K562 (cell line): ENCODE data around the gene MYO9A. TPM values are rescaled to one million over a fixed set of nuclear protein-coding genes. Genes with fewer than 3 reads are reported as not detected.

Experiments
- ATAC-seq: fragments of 200-7000 bp; cut with Tn5 transposase; 3 replicates; pipeline ENCODE4 v1.9.1; 2020; ENCODE audit warnings: moderate library complexity
- BruUV-seq: library from RNA; stranded (reverse); fragments of 400-500 nt; replicated peaks from 2 replicates; lab custom pipeline; 2021; lab: Mats Ljungman, UMichigan
- CTCF ChIA-PET: fragments of 300-600 bp; formaldehyde crosslinking; extraction: SDS; loops from one replicate; lab custom pipeline; 2021; ENCODE audit warnings: low intra/inter-chr PET ratio; lab: Yijun Ruan, JAX
- POLR2A ChIA-PET: fragments of 300-600, 350-650 bp; sonication (Branson Sonifier 250); formaldehyde crosslinking; extraction: SDS; loops from one replicate; lab custom pipeline; 2021; ENCODE audit warnings: antibody characterized with exemption, inconsistent platforms; lab: Yijun Ruan, JAX
- DNase-seq, 4 experiments: peaks; one replicate each; pipeline versions ENCODE4 v3.0.0 to v3.0.0-alpha.2; 2011 to 2018; ENCODE audit warnings: low spot score in 3 of 4, mixed read lengths in 3 of 4; ENCODE audit errors: extremely low read depth in 1 of 4
- FAIRE-seq: peaks from 2 replicates; lab custom pipeline; 2011; peaks lifted over from hg19 to GRCh38; lab: Jason Lieb, UNC
- H2AFZ ChIP-seq: 2 replicates; pipeline ENCODE4 v1.6.0; 2011; ENCODE audit warnings: low read depth, low read length, control low read depth, inconsistent platforms
- H3K27ac ChIP-seq: fragments of 200-600 bp; 3 replicates; pipeline ENCODE4 v1.8.0; 2011; ENCODE audit warnings: low read depth, mild to moderate bottlenecking, control low read depth, inconsistent platforms, low read length, moderate library complexity, mixed read lengths; ENCODE audit errors: extremely low read depth
- H3K27me3 ChIP-seq, 2 experiments: fragments of 300-600 bp in 1 of 2; 2 replicates in 1 of 2; 3 replicates in 1 of 2; pipeline versions ENCODE4 v1.6.0 to v1.8.0; 2011; ENCODE audit warnings: inconsistent platforms in 2 of 2, low read length in 2 of 2, mild to moderate bottlenecking in 1 of 2, mixed read lengths in 1 of 2, moderate library complexity in 1 of 2; ENCODE audit not compliant: control insufficient read depth in 2 of 2, insufficient read depth in 2 of 2
- H3K36me3 ChIP-seq: fragments of 300-600 bp; 3 replicates; pipeline ENCODE4 v1.8.0; 2011; ENCODE audit warnings: mild to moderate bottlenecking, low read length, inconsistent platforms; ENCODE audit not compliant: control insufficient read depth, insufficient read depth
- H3K4me1 ChIP-seq, 2 experiments: fragments of 200-600 bp in 1 of 2; replicated peaks in 1 of 2; 2 replicates in 1 of 2; 3 replicates in 1 of 2; pipeline versions ENCODE4 v1.5.1 to v1.8.0; 2011; ENCODE audit warnings: inconsistent platforms in 2 of 2, low read length in 2 of 2, mild to moderate bottlenecking in 1 of 2, mixed read lengths in 1 of 2, moderate library complexity in 1 of 2; ENCODE audit not compliant: control insufficient read depth in 2 of 2, insufficient read depth in 2 of 2
- H3K4me2 ChIP-seq: 2 replicates; pipeline ENCODE4 v1.6.1; 2011; ENCODE audit warnings: low read length, control low read depth, inconsistent platforms, mixed read lengths; ENCODE audit not compliant: insufficient read depth
- H3K4me3 ChIP-seq: fragments of 200-600 bp; sonication (generic), shearing (Covaris generic); 2 replicates; pipeline ENCODE4 v1.5.1; 2016; ENCODE audit warnings: control low read depth, inconsistent platforms
- H3K79me2 ChIP-seq: fragments of 200-600 bp; 3 replicates; pipeline ENCODE4 v1.8.0; 2011; ENCODE audit warnings: low read length, inconsistent platforms; ENCODE audit not compliant: control insufficient read depth, insufficient read depth
- H3K9ac ChIP-seq, 2 experiments: 2 replicates each; pipeline versions ENCODE4 v1.6.0 to v1.6.1; 2011; ENCODE audit warnings: low read depth in 2 of 2, low read length in 2 of 2, control low read depth in 1 of 2, inconsistent platforms in 1 of 2, mild to moderate bottlenecking in 1 of 2, mixed read lengths in 1 of 2; ENCODE audit not compliant: insufficient read depth in 1 of 2
- H3K9me1 ChIP-seq: one replicate; pipeline ENCODE4 v1.6.0; 2011; ENCODE audit warnings: inconsistent platforms, mild to moderate bottlenecking, low read length, moderate library complexity; ENCODE audit not compliant: control insufficient read depth, insufficient read depth
- H3K9me3 ChIP-seq: replicated peaks from 2 replicates; pipeline ENCODE4 v1.5.1; 2011; ENCODE audit warnings: low read depth, low read length, inconsistent platforms; ENCODE audit not compliant: control insufficient read depth, insufficient read depth
- H4K20me1 ChIP-seq: replicated peaks from 2 replicates; pipeline ENCODE4 v1.6.1; 2011; ENCODE audit warnings: low read length, inconsistent platforms, mixed read lengths; ENCODE audit not compliant: control insufficient read depth, insufficient read depth
- CREB1 ChIP-seq, 2 experiments: sonication (generic) in 1 of 2; formaldehyde crosslinking in 1 of 2; IDR thresholded peaks; 2 replicates each; pipeline versions ENCODE4 v1.6.1 to v1.8.0; 2012 to 2022; ENCODE audit warnings: inconsistent platforms in 1 of 2, mild to moderate bottlenecking in 1 of 2, missing genetic modification reagents in 1 of 2, moderate library complexity in 1 of 2
- ELF1 ChIP-seq: fragments of 200-800 bp; sonication (Bioruptor generic); IDR thresholded peaks from 2 replicates; pipeline ENCODE4 v1.6.1; 2016; ENCODE audit warnings: missing genetic modification characterization, missing compliant biosample characterization
- PYGO2 ChIP-seq: fragments of 450-650 bp; IDR thresholded peaks from 2 replicates; pipeline ENCODE4 v1.6.1; 2016; ENCODE audit warnings: mild to moderate bottlenecking, missing genetic modification characterization, moderate library complexity, missing compliant biosample characterization
- RBM34 ChIP-seq: fragments of 200-400 bp; formaldehyde crosslinking; IDR thresholded peaks from 2 replicates; pipeline ENCODE4 v1.6.1; 2018; ENCODE audit warnings: low read length, borderline replicate concordance; ENCODE audit not compliant: insufficient read depth
- TGIF2 ChIP-seq: sonication (generic); formaldehyde crosslinking; IDR thresholded peaks from 2 replicates; pipeline ENCODE4 v1.8.1; 2022; ENCODE audit warnings: mild to moderate bottlenecking, missing genetic modification reagents, moderate library complexity
- USF1 ChIP-seq: sonication (generic); formaldehyde crosslinking; IDR thresholded peaks from 2 replicates; pipeline ENCODE4 v1.9.0; 2022; ENCODE audit warnings: mild to moderate bottlenecking, missing genetic modification reagents
- ZBTB34 ChIP-seq: fragments of 250-450 bp; sonication (Bioruptor Pico); IDR thresholded peaks from 2 replicates; pipeline ENCODE4 v1.8.0; 2021; ENCODE audit warnings: mild to moderate bottlenecking, moderate library complexity
- ZBTB7A ChIP-seq: IDR thresholded peaks from 2 replicates; pipeline ENCODE4 v1.6.1; 2011; ENCODE audit warnings: low read depth, mild to moderate bottlenecking, low read length, moderate library complexity, borderline replicate concordance; ENCODE audit not compliant: control insufficient read depth
- ZKSCAN3 ChIP-seq: fragments of 250-450 bp; sonication (Bioruptor Pico); IDR thresholded peaks from 2 replicates; pipeline ENCODE4 v1.4.0; 2020
- ZNF239 ChIP-seq: fragments of 250-450 bp; sonication (Bioruptor Pico); IDR thresholded peaks from 2 replicates; pipeline ENCODE4 v1.4.0; 2020; ENCODE audit warnings: mild to moderate bottlenecking
- ZSCAN32 ChIP-seq: fragments of 450-650 bp; formaldehyde crosslinking; IDR thresholded peaks from 2 replicates; pipeline ENCODE4 v1.4.0; 2020; ENCODE audit warnings: mild to moderate bottlenecking, moderate library complexity
- WGBS: fragments of 100-300 bp; shearing (Covaris generic); methylation state at CpG from one replicate; pipeline ENCODE4 v1.1.6; 2016; ENCODE audit warnings: low coverage, mixed read lengths; ENCODE audit not compliant: insufficient coverage; ENCODE audit errors: missing lambda C conversion rate; 5-methylcytosine and 5-hydroxymethylcytosine counted together
- in situ Hi-C: fragments of 300-500 bp; cut with MboI; formaldehyde crosslinking; loops from 4 replicates; pipeline ENCODE4 v1.15.0; 2018; ENCODE audit warnings: inconsistent platforms, mixed read lengths
- intact Hi-C: fragments of 100-400 bp; cut with micrococcal nuclease; formaldehyde crosslinking; loops from 2 replicates; pipeline ENCODE4 v1.14.2; 2022
- polyA plus RNA-seq, 8 experiments: library from polyadenylated mRNA; depleted of rRNA in 4 of 8; stranded (reverse) in 5 of 8; unstranded in 3 of 8; fragments of >200 nt; fragmentation: Nextera tagmentation in 2 of 8; fragmentation: Illumina TruSeq in 1 of 8; extraction: Ambion mirVana in 2 of 8; extraction: Trizol in 1 of 8; gene quantifications; 2 replicates each; pipeline versions ENCODE4 v1.2.1 to v1.2.3, GENCODE V29; 2011 to 2014; ENCODE audit warnings: inconsistent platforms in 1 of 8, missing spikeins in 1 of 8
- total RNA-seq, 7 experiments: library from RNA; depleted of rRNA in 6 of 7; stranded (reverse); fragments of >200 nt in 6 of 7; fragmentation: Illumina TruSeq in 2 of 7; extraction: Trizol in 2 of 7; gene quantifications; 2 replicates each; pipeline versions ENCODE4 v1.2.1 to v1.2.3, GENCODE V29; 2011 to 2021; ENCODE audit warnings: low replicate concordance in 1 of 7
- TF ChIP-seq, protein P1 (sequence below): fragments of 250-450 bp; sonication (Bioruptor Pico); IDR thresholded peaks from 2 replicates; pipeline ENCODE4 v1.4.0; 2020; ENCODE audit warnings: mild to moderate bottlenecking
- TF ChIP-seq, protein P2 (sequence below): fragments of 250-450 bp; sonication (Bioruptor Pico); IDR thresholded peaks from 2 replicates; pipeline ENCODE4 v1.4.0; 2020; ENCODE audit warnings: mild to moderate bottlenecking, moderate library complexity, borderline replicate concordance

The MYO9A gene
- total and polyA plus RNA-seq, 9 of the 15 experiments (the other 6 are each of a cell fraction or from before 2014, with no cell fraction given): 1.9 to 15.4 (median 5.8) TPM

GRCh38 chr15:71808311-71809020 lies 309.5 kb downstream of the MYO9A start (continued):
- TF ChIP-seq, protein P1, sequence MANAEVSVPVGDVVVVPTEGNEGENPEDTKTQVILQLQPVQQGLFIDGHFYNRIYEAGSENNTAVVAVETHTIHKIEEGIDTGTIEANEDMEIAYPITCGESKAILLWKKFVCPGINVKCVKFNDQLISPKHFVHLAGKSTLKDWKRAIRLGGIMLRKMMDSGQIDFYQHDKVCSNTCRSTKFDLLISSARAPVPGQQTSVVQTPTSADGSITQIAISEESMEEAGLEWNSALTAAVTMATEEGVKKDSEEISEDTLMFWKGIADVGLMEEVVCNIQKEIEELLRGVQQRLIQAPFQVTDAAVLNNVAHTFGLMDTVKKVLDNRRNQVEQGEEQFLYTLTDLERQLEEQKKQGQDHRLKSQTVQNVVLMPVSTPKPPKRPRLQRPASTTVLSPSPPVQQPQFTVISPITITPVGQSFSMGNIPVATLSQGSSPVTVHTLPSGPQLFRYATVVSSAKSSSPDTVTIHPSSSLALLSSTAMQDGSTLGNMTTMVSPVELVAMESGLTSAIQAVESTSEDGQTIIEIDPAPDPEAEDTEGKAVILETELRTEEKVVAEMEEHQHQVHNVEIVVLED (CRISPR knock-in tag): no peak
- no peak for TF ChIP-seq ZNF239 (CRISPR knock-in tag)
- TF ChIP-seq CREB1 (IDR thresholded peaks at IDR 0.05): no peak
- TF ChIP-seq CREB1 (CRISPR knock-in tag; IDR thresholded peaks at IDR 0.05): no peak

- H3K9me1 ChIP-seq: no peaks in the 10 kb centered on the region
- ATAC-seq (no peak), DNase-seq (no peak), FAIRE-seq (no peak)
- H2AFZ ChIP-seq: no peak overlapping the region
- H3K4me1 ChIP-seq: peaks cover 0 to 8% of the 10 kb centered on the region in 2 experiments; a peak in 2 of 5 replicates
- in situ Hi-C loops (loop anchor here (5.0 kb wide), 1 partner anchor 345 kb away; no protein-coding TSS in a partner anchor), intact Hi-C loops (loop anchor here (10.0 kb wide), 2 partner anchors 363 to 423 kb away; no protein-coding TSS in a partner anchor)
- peaks cover 5% of the 10 kb centered on the region for H4K20me1 ChIP-seq
- 0% methylated on average over 2 of the region's 4 CpGs for WGBS
- BruUV-seq: no TSS peak
- POLR2A ChIA-PET: interaction anchor here (1.4 kb wide), 1 partner anchor 12 kb away, joined by 3 read pairs; no protein-coding TSS in a partner anchor
- H3K4me3 ChIP-seq: no peak overlapping the region
- CTCF ChIA-PET: no interaction called here
- peaks cover 32 to 54% of the 10 kb centered on the region in 2 experiments; a peak in 4 of 5 replicates for H3K27me3 ChIP-seq
- no peak overlapping the region for H3K9ac ChIP-seq
- H3K4me2 ChIP-seq: no peak overlapping the region
- no peaks in the 10 kb centered on the region for H3K9me3 ChIP-seq
- no peaks in the 10 kb centered on the region for H3K79me2 ChIP-seq
- H3K27ac ChIP-seq: no peak overlapping the region
- no peaks in the 10 kb centered on the region for H3K36me3 ChIP-seq
- no peak for TF ChIP-seq ELF1 (tag)
- TF ChIP-seq ZBTB34: no peak
- TF ChIP-seq, protein P2, sequence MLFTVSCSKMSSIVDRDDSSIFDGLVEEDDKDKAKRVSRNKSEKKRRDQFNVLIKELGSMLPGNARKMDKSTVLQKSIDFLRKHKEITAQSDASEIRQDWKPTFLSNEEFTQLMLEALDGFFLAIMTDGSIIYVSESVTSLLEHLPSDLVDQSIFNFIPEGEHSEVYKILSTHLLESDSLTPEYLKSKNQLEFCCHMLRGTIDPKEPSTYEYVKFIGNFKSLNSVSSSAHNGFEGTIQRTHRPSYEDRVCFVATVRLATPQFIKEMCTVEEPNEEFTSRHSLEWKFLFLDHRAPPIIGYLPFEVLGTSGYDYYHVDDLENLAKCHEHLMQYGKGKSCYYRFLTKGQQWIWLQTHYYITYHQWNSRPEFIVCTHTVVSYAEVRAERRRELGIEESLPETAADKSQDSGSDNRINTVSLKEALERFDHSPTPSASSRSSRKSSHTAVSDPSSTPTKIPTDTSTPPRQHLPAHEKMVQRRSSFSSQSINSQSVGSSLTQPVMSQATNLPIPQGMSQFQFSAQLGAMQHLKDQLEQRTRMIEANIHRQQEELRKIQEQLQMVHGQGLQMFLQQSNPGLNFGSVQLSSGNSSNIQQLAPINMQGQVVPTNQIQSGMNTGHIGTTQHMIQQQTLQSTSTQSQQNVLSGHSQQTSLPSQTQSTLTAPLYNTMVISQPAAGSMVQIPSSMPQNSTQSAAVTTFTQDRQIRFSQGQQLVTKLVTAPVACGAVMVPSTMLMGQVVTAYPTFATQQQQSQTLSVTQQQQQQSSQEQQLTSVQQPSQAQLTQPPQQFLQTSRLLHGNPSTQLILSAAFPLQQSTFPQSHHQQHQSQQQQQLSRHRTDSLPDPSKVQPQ: no peak
- TF ChIP-seq RBM34: no peak
- no peak for TF ChIP-seq ZBTB7A
- no peak for TF ChIP-seq ZSCAN32 (CRISPR knock-in tag)
- no peak for TF ChIP-seq USF1
- no peak for TF ChIP-seq PYGO2 (tag)
- no peak for TF ChIP-seq TGIF2 (CRISPR knock-in tag)
- no peak for TF ChIP-seq ZKSCAN3 (CRISPR knock-in tag)
Measured at GRCh38 chr15:71807691-71808091, 310.3 kb downstream of the MYO9A start.
